GM18873 (cell line): ENCODE results near the gene PAQR7.
"Not testable (repeated sequence)": the region's sequence is repeated elsewhere in the genome, so short reads cannot be mapped to it uniquely, and the experiment has no call there.

ENCODE experiments used
- ATAC-seq: cut with Tn5 transposase; IDR thresholded peaks from one replicate; pipeline ENCODE4 v1.9.1; 2021; ENCODE audit warnings: mild to moderate bottlenecking, moderate library complexity, moderate number of reproducible peaks; ENCODE audit not compliant: unreplicated experiment, low FRiP score

The PAQR7 gene

DNA sequence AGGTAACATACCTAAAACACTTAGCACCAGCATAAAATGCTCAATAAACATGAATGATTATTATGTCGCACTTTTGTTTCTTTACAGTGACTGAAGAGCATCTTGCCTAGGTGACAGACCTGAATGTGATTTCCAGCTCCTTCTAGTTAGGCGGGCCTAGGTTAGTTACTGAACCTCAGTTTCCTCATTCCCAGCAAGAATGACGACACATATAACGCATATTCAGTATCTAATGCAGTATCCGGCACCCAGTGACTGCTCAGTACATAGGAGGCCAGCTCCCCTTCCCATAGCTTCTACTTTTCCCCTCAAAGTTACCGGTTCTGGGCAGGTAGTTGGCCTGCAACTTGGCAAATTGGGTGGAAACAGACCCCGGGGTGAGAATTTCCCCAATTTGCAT, 17.0 kb downstream of the PAQR7 start:
- ATAC-seq, result no peak

DNA sequence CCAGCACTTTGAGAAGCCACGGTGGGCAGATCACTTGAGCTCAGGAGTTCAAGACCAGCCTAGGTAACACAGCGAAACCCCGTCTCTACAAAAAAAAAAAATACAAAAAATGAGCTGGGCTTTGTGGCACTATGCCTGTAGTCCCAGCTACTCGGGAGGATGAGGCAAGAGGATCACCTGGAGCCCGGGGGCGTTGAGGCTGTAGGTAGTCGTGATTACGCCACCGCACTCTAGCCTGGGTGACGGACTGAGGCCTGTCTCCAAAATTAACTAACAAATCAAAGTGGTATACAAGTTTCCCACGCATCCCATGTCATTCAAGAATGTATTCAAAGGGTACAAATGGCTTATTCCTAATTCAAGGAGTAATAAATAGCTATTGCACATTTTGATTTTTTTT, 18.7 kb downstream of the PAQR7 start:
- ATAC-seq, result no peak

DNA sequence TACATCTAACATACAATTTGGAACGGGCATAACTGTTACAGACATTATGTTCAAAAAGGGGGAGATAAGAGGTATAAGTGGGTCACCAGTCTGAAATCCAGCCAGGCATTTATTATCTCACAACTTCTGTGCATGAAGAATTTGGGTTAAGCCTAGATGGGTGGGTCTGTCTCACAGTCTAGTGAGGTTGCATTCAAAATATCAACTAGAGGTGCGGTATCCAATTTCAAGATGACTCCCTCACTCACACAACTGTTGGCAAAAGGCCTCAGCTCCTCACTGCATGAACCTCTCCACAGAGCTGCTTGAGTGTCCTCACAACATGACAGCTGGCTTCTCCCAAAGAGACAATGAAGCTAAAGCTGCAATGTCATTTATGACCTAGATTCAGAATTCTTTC, 21.0 kb downstream of the PAQR7 start:
- no peak for ATAC-seq

DNA sequence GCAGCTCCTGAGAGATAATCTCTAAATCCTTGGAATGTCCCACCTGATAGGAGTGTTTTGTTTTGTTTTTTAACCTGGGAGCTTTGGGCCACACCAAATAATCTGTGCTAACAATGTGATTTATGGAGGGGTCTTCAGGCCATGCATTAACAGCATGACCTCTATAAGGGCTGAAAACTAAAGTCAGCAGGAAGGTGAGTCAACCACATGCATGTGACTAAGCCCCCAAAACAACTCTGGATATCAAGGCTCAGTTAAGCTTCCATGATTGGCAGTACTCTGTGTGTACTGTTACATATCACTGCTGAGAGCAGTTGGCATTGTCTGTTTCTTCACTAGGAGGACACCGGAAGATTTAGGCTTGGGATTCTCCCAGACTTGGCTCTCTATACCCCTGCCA, 27.0 kb downstream of the PAQR7 start:
- ATAC-seq, result no peak

DNA sequence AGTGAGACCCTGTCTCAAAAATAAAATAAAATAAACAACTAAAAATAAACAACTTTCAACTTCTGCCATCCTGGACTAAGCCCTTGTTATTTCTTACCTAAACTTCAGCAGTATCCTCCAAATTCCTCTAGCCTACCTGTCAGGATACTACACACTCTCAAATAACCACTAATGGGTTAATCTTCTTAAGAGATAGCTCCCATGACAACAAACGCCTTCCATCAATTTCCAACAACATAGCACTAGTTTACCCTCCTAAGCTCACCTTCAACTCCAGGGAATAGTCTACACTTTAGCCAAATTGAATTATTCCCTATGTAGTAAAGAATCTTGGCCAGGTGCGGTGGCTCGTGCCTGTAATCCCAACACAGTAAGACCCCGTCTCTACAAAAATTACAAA, 27.6 kb downstream of the PAQR7 start:
- ATAC-seq, result no peak

DNA sequence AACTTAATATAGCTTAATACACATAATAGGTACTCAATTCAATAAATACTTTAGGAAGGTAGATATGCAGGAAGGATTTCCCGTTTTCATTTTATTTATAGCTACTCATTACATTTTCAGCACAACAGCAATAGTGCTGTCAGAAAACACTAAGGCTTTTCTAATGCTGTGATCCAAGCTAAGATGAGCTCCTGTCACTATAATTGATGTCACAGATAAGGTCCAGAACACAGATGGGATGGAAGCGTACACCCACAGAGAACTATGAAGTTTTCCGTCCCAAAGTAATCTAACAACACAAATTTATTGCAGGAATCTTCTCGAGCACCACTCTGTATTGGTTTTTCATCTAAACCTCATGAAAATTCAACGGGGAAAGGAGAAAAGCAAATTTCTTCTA, 29.8 kb downstream of the PAQR7 start:
- no peak for ATAC-seq

DNA sequence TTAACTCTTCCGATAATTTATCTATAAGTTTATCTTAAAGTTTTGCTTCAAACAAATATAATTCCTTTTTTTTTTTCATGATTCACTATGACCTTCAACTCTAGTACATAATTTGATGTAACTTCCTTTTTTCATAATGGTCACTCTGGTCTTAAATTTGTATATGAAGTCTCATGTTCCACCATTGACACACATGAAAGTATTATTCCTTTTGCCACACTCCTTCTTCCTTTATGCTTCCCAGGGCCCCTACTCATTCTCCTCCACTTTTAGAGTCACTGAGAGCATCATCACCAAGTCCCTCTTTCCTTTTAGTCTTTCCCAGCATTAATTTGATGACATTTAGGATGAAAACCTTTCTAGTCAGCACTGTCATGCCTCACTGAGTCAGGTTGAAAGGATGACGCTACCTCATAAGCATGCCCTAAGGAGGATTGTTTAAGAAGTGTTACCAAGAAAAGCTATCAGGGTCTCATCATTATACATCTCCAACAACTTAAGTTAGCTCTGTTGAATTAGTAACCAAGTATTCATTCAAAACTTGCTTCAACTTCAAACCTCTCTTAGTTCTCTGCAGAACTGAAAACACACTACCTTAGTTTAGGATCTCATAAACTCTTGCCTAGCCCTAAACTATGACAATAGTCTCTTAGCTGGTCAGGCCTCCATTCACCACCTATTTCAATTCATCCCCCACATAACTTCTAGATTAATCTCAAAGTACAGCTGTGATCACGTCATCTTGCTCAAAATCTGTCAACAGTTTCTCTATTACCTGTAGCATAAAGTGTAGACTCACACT, 30.8 kb downstream of the PAQR7 start:
- no peak for ATAC-seq

DNA sequence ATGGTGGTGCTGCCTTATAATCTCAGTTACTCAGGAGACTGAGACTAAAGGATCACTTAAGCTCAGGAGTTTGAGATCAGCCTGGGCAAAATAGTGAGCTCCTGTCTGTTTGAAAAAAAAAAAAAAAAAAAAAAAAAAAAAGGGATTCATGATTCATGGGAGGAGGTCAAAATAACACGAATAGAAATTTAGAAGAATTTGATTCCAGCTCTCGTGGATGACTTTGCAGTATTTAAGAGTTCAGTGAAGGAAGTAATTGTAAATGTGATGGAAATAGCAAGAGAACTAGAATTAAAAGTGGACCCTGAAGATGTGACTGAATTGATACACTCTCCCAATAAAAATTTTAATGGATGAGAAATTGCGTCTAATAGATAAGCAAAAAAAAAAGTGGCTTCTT, 32.0 kb downstream of the PAQR7 start:
- no peak for ATAC-seq

DNA sequence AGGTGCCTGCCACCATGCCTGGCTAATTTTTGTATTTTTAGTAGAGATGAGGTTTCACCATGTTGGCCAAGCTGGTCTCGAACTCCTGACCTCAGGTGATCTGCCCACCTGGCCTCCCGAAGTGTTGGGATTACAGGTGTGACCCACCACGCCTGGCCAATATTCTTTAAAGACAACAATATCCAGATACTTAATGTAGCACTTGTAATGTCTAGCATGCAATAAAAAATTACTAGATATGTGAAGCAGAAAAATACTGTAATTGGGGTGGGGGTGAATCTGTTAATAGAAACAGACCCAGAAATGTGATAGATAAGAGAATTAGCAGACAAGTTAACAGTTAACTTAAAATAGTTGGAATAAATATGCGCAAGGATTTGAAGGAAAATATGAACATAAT, 35.7 kb downstream of the PAQR7 start:
- not testable (repeated sequence) for ATAC-seq

DNA sequence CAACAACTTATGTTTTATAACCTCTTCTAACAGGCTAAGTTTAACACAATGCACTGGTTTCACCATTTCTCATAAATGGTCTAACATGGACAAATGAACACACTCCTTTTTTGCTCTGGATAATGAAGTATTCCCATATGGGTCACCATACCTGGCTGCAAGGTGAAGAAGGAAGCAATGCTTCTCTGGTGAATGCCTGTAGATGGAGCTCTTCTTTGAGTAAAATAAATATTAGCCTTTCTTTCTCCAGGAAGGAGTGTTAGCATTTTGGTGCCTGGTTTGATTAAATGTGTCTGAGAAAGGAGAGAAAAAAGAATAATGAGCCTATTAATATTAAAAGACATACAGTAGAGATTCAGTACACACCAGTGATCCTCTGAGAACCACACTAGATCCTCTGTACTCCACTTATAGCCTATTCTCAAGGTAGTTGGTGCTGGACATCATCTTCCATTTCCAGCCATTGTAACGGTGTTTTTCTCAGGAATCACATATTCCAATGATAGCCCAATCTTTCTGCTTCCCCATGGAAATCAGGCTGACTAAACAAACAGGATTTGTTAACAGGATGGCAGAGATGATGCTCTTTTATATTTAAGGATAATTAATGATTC, 38.1 kb downstream of the PAQR7 start:
- no peak for ATAC-seq

DNA sequence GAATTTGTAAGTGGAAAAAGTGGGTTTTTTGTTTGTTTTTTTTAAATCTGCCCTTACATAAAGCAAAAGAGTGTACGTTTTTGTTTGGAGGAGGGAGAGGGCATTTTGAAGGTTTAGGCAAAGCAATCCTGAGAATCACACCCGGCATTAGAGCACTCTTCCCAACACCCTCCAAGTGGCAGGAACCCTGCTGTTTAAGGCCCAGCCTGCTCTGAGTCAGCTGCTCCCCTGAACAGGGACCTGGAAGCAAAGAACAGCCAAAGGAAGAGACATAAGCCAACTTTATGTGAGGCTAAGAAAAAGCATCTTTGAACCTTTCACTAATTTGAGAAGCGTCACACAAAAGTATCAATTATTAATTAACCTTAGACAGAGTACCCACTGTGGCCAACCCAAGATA, 38.8 kb downstream of the PAQR7 start:
- ATAC-seq, result no peak

DNA sequence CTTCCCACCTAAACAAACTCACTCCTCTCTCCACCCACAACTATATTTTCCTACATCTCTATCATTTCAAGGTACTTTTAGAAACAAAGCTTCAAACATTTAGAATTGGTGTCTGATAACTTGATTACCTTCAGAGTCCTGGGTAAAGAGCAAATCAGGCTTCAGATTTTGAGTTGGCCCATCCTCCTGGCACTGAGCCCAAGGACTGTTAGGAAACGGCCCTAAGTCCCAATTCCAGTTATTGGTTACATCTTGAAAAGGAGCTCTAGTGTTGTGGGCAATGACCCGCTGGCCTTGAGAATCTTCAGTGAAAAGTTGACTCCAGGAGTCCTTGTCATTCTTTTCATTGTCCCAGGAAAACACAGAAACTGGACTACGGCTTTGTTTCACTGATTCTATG, 40.6 kb downstream of the PAQR7 start:
- ATAC-seq, result no peak

DNA sequence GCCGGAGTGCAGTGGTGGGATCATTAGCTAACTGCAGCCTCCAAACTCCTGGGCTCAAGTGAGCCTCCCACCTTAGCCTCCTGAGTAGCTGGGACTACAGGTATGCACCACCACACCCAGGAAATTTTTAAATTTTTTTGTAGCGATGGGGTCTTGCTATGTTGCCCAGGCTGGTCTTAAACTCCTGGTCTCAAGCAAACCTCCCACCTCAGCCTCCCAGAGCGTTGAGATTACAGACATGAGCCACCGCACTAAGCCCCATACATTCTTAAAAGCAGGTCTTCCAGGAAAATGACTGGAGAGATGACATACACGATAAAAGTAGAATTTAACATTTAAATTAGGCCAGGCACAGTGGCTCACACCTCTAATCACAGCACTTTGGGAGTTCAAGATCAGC, 42.4 kb downstream of the PAQR7 start:
- no peak for ATAC-seq

DNA sequence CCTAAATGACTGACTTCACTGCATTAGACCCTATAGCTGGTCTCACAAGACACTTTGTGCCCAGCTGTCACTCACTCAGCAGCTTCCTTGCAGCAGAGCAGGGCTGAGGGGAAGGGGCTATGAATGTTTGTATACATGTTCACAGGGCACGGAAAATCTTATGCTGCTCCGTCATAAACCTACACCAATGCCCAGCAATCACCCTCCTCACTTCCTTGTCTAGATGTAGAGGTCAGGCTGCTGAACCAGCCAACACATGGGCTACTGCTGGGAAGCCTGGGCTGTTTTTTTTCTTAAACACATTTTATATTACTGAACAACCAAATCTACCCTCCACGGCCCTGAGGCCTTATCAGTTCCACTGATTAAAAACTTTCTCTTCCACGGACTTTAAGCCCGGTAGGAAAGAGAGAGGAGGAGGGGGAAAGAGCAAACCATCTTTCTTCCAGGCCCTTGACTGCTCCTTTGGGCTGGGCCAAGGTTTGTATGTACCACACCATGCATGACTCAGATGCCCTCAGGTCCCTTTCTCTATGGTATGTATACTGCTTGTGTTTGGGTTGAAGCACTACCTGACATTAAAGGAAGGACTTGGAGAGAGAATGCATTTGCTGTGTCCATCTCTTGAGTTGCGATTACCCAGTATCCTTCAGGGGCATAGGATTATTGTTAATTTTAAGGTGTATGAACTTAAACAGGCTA, 43.0 kb downstream of the PAQR7 start:
- no peak for ATAC-seq

DNA sequence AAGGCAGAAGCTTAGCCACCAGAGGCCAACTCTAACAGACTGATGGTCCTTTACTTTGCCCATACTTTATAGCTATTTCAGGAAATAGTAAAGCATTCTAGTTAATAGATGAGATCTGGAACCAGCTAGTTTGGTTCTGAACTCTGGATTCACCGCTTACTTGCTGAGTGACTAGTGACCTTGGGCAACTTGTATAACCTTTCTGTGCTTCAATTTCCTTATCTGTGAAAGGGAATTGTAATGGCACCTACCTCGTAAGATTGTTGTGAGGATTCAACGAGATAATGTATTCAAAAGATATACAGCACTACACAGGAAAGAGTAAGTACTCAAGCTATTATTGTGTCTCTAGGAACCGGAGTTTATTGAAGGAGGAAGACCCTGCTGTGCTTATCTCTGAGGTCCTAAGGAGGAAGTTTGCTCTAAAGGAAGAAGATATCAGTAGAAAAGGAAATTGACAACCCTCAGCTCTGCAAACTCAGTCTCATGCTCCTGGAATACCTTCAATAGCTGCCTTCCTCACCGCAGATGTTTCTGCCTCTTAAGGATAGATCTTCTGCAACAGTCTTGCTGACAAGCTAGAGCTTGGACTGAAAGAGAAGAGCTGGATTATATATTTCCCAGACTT, 43.8 kb downstream of the PAQR7 start:
- ATAC-seq, result no peak

DNA sequence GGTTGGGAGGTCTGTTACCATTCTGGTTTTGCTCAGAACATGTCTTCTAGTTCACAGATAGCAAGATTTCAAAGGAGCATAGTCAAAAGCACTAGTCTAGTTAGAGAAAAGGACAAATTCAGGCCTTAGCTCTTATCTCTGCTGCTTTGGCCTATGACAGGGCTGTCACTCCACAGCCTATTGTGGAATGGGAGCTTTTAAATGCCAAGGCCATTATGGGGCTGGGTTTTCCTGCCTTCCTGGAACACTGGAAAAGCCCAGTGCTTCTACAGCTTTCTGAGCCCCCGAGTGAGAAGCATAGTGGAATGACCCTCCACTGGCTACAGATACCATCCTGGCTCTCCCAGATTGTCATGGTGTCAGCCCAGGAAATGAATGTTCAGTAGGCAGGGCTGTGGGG, 46.5 kb downstream of the PAQR7 start:
- no peak for ATAC-seq

DNA sequence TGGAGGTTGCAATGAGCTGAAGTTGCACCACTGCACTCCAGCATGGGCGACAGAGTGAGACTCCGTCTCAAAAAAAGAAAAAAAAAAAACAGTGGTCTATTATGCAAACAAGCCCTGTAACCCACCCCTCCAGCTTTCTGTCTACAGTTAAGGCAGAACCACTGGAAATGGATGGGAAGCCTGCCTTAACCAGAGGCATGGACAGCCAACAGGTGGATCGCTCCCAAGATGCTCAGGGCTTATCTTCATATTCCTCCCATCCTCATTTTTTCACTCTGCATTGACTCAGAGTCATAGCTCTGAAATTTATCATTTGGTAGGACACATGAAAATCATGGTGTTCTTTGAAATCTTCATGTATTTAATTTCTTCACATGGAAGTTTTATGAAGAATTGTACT, 47.0 kb downstream of the PAQR7 start:
- no peak for ATAC-seq

DNA sequence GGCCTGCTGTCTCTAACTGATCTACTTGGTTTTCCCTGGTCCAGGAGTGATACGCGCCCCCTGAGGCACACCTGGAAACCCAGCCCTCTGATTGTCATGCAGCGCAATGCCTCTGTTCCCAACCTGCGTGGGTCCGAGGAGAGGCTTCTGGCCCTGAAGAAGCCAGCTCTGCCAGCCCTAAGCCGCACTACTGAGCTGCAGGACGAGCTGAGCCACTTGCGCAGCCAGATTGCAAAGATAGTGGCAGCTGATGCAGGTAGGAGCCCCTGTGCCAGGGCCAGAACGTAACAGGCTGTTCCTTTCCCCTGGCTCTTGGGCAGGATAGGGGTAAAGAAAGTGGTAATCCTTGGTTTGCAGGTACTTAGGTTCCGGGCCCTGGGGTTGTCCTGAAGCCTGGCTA, 48.9 kb downstream of the PAQR7 start:
- no peak for ATAC-seq

DNA sequence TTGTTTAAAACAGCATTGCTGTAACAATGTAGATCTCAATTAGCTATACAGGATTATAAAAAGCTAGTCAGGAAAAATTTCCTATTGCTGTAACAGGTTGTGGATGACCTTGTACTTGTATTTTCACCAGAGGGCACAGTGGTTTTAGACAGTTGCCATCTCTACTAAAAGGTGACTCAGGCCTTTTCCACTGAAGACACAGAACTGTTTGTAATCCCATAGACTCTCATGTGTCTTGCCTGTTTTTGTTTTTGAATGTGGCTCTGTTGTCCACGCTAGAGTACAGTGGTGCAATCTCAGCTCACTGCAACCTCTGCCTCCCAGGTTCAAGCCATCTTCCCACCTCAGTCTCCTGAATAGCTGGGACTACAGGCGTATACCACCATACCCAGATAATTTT, 49.9 kb downstream of the PAQR7 start:
- ATAC-seq, result no peak

DNA sequence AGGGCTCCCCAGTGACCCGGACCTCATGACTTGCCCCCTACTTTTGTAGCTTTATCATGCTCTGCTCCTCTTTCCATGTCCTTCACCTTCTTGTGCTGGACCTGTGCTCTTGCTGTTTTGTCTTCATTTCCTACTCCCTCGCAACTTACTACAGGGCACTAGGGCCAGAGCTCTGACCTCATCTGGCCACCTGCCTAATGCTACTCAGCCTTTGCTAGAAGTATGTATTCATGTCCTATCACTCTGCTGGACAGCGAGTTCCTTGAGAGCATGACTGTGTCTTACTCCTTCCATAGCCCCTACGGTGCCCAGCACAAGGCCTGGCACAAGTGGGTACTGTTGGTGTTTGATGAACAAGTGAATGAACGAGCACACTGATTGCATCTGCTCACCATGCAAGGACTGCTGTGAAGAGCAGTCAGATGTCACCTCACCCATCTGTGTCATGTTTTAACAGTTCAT, 53.8 kb downstream of the PAQR7 start:
- no peak for ATAC-seq

DNA sequence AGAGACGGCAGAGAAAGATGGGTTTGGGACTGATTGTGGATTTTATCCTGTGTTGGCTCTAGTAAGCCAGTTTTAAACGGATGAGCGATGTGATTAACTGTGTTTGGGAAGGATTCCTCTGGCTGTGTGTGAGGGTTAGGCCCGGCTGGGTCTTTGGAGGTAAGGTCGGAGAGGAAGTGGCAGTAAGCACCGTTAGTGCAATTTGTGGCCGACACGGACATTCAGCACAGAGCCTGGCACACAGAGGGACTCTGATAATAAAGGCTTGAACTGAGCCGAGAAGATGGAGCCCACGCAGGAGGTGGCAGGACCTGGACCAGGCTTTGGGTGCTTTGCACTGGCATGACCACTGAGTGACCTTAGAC, 54.4 kb downstream of the PAQR7 start:
- ATAC-seq, result no peak
